ENCODE measurements around the gene FCN2.

DNA sequence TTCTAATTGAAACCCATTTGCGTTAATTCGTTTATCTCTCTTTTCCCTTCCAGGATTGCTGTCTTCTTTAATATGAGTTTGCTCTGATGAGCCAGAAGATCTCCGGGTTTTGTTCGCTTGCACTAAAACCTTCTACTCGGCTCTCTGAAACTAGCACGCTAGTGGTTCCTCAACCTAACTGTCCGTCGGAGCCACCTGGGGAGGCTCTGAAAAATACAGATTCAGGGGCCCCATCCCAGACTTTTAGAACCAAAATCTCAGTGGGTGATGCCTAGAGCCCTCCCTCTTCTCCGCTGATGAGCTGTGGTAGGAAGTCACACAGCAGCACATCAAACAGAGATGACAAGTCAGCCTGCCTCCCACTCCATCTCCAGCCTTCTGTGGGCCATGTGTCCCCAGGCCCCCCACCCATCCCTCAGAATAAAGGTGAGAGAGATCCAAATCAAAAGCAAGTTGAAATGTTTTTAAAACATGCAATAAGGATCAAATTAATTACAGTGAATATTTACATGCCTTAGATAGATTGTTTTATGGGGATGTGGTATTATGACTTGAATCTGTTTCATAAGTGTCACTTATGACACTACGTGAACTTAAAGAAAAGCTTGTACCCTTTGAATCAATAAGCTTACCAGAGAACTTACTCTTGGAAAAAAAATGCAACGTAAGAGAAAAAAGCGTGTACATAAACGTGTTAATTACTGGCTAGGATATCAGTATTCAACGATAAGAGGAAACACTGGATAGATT lies 16.4 kb downstream of the FCN2 start:
- TF ChIP-seq, protein P1, sequence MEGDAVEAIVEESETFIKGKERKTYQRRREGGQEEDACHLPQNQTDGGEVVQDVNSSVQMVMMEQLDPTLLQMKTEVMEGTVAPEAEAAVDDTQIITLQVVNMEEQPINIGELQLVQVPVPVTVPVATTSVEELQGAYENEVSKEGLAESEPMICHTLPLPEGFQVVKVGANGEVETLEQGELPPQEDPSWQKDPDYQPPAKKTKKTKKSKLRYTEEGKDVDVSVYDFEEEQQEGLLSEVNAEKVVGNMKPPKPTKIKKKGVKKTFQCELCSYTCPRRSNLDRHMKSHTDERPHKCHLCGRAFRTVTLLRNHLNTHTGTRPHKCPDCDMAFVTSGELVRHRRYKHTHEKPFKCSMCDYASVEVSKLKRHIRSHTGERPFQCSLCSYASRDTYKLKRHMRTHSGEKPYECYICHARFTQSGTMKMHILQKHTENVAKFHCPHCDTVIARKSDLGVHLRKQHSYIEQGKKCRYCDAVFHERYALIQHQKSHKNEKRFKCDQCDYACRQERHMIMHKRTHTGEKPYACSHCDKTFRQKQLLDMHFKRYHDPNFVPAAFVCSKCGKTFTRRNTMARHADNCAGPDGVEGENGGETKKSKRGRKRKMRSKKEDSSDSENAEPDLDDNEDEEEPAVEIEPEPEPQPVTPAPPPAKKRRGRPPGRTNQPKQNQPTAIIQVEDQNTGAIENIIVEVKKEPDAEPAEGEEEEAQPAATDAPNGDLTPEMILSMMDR (IDR thresholded peaks at IDR 0.05): no peak
- no peak for TF ChIP-seq POLR2A (IDR thresholded peaks at IDR 0.05; ENCODE audit: low read length)

Measured in A549 (cell line).